SK-N-SH treated with all-trans-retinoic acid at 6 μM for 48 hours (cell line): ENCODE results near the gene VWA5B1.

Experiments used
- ATAC-seq: fragments of 200-7000 bp; cut with Tn5 transposase; 3 replicates; pipeline ENCODE4 v1.9.1; 2020; ENCODE audit warnings: mild to moderate bottlenecking, moderate library complexity
- ARNTL ChIP-seq: fragments of 450-650 bp; formaldehyde crosslinking; IDR thresholded peaks from 2 replicates; pipeline ENCODE4 v1.5.0; 2020; ENCODE audit warnings: low read depth, mild to moderate bottlenecking, moderate library complexity, borderline replicate concordance
- CSDC2 ChIP-seq: fragments of 250-450 bp; sonication (Bioruptor Pico); IDR thresholded peaks from 2 replicates; pipeline ENCODE4 v1.5.0; 2020; ENCODE audit warnings: mild to moderate bottlenecking, moderate library complexity
- ESRRG ChIP-seq: fragments of 250-450 bp; sonication (Bioruptor Pico); IDR thresholded peaks from 2 replicates; pipeline ENCODE4 v1.6.1; 2021; ENCODE audit warnings: mild to moderate bottlenecking
- GLIS3 ChIP-seq: fragments of 250-450 bp; sonication (Bioruptor Pico); IDR thresholded peaks from 2 replicates; pipeline ENCODE4 v1.5.0; 2020; ENCODE audit warnings: mild to moderate bottlenecking, moderate library complexity
- ISL1 ChIP-seq: fragments of 250-450 bp; sonication (Bioruptor Pico); IDR thresholded peaks from 2 replicates; pipeline ENCODE4 v2.1.2; 2022; ENCODE audit warnings: mild to moderate bottlenecking, moderate library complexity
- OSR1 ChIP-seq: fragments of 250-450 bp; sonication (Bioruptor Pico); IDR thresholded peaks from 2 replicates; pipeline ENCODE4 v1.8.0; 2022; ENCODE audit warnings: moderate library complexity, mild to moderate bottlenecking, inconsistent platforms
- RARB ChIP-seq: fragments of 250-450 bp; sonication (Bioruptor Pico); IDR thresholded peaks from 2 replicates; pipeline ENCODE4 v1.8.0; 2021; ENCODE audit warnings: mild to moderate bottlenecking, moderate library complexity
- SNAI2 ChIP-seq: fragments of 250-450 bp; sonication (Bioruptor Pico); IDR thresholded peaks from 2 replicates; pipeline ENCODE4 v1.5.0; 2020; ENCODE audit warnings: mild to moderate bottlenecking, moderate library complexity
- TCF4 ChIP-seq: fragments of 250-450 bp; sonication (Bioruptor Pico); IDR thresholded peaks from 2 replicates; pipeline ENCODE4 v1.8.0; 2021; ENCODE audit warnings: mild to moderate bottlenecking, moderate library complexity, borderline replicate concordance
- TOX ChIP-seq: fragments of 250-450 bp; sonication (Bioruptor Pico); IDR thresholded peaks from 2 replicates; pipeline ENCODE4 v1.8.0; 2021; ENCODE audit warnings: mild to moderate bottlenecking, moderate library complexity, borderline replicate concordance
- ZC3H10 ChIP-seq: fragments of 250-450 bp; sonication (Bioruptor Pico); IDR thresholded peaks from 2 replicates; pipeline ENCODE4 v1.5.1; 2021; ENCODE audit warnings: mild to moderate bottlenecking, moderate library complexity
- ZFP30 ChIP-seq: fragments of 450-650 bp; formaldehyde crosslinking; IDR thresholded peaks from 2 replicates; pipeline ENCODE4 v1.5.0; 2022; ENCODE audit warnings: mild to moderate bottlenecking, moderate library complexity
- ZNF565 ChIP-seq: fragments of 450-650 bp; formaldehyde crosslinking; conservative IDR thresholded peaks from 2 replicates; pipeline ENCODE4 v1.5.0; 2020; ENCODE audit warnings: low read depth, mild to moderate bottlenecking, moderate library complexity
- ZNF70 ChIP-seq: fragments of 450-650 bp; formaldehyde crosslinking; IDR thresholded peaks from 2 replicates; pipeline ENCODE4 v1.5.0; 2020; ENCODE audit warnings: mild to moderate bottlenecking, moderate library complexity
- ZNF8 ChIP-seq: fragments of 450-650 bp; formaldehyde crosslinking; IDR thresholded peaks from 2 replicates; pipeline ENCODE4 v1.5.0; 2020; ENCODE audit warnings: mild to moderate bottlenecking, moderate library complexity
- TF ChIP-seq, protein P1 (sequence below): fragments of 250-450 bp; sonication (Bioruptor Pico); IDR thresholded peaks from 2 replicates; pipeline ENCODE4 v1.8.0; 2020; ENCODE audit warnings: mild to moderate bottlenecking, moderate library complexity, borderline replicate concordance
- TF ChIP-seq, protein P2 (sequence below): fragments of 250-450 bp; sonication (Bioruptor Pico); IDR thresholded peaks from 2 replicates; pipeline ENCODE4 v1.5.1; 2020; ENCODE audit warnings: low read depth, mild to moderate bottlenecking, moderate library complexity
- TF ChIP-seq, protein P3 (sequence below): fragments of 250-450 bp; sonication (Bioruptor Pico); IDR thresholded peaks from 2 replicates; pipeline ENCODE4 v1.5.0; 2020; ENCODE audit warnings: mild to moderate bottlenecking, moderate library complexity
- TF ChIP-seq, protein P4 (sequence below): fragments of 250-450 bp; sonication (Bioruptor Pico); IDR thresholded peaks from 2 replicates; pipeline ENCODE4 v1.8.0; 2021; ENCODE audit warnings: low read depth, mild to moderate bottlenecking, moderate library complexity, borderline replicate concordance

Gene VWA5B1

GRCh38 chr1:20358761-20359263, 68.1 kb downstream of the VWA5B1 start:
- ATAC-seq, result peak; percentile 87
- no peak for TF ChIP-seq ZC3H10 (CRISPR knock-in tag)
- TF ChIP-seq OSR1 (CRISPR knock-in tag), result no peak
- TF ChIP-seq CSDC2, result no peak
- no peak for TF ChIP-seq ZNF565 (CRISPR knock-in tag)
- TF ChIP-seq, protein P1, sequence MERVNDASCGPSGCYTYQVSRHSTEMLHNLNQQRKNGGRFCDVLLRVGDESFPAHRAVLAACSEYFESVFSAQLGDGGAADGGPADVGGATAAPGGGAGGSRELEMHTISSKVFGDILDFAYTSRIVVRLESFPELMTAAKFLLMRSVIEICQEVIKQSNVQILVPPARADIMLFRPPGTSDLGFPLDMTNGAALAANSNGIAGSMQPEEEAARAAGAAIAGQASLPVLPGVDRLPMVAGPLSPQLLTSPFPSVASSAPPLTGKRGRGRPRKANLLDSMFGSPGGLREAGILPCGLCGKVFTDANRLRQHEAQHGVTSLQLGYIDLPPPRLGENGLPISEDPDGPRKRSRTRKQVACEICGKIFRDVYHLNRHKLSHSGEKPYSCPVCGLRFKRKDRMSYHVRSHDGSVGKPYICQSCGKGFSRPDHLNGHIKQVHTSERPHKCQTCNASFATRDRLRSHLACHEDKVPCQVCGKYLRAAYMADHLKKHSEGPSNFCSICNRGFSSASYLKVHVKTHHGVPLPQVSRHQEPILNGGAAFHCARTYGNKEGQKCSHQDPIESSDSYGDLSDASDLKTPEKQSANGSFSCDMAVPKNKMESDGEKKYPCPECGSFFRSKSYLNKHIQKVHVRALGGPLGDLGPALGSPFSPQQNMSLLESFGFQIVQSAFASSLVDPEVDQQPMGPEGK, result no peak
- TF ChIP-seq ZFP30 (CRISPR knock-in tag), result no peak
- no peak for TF ChIP-seq SNAI2
- no peak for TF ChIP-seq ZNF8 (CRISPR knock-in tag)

- TF ChIP-seq TOX (CRISPR knock-in tag) (no peak), ISL1 (CRISPR knock-in tag) (no peak), CSDC2 (no peak), ESRRG (no peak)
- TF ChIP-seq, protein P2, sequence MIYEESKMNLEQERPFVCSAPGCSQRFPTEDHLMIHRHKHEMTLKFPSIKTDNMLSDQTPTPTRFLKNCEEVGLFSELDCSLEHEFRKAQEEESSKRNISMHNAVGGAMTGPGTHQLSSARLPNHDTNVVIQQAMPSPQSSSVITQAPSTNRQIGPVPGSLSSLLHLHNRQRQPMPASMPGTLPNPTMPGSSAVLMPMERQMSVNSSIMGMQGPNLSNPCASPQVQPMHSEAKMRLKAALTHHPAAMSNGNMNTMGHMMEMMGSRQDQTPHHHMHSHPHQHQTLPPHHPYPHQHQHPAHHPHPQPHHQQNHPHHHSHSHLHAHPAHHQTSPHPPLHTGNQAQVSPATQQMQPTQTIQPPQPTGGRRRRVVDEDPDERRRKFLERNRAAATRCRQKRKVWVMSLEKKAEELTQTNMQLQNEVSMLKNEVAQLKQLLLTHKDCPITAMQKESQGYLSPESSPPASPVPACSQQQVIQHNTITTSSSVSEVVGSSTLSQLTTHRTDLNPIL (CRISPR knock-in tag), result no peak
- ATAC-seq, result no peak
These were observed 69.0 kb downstream of the VWA5B1 start for GRCh38 chr1:20359451-20360330.

DNA sequence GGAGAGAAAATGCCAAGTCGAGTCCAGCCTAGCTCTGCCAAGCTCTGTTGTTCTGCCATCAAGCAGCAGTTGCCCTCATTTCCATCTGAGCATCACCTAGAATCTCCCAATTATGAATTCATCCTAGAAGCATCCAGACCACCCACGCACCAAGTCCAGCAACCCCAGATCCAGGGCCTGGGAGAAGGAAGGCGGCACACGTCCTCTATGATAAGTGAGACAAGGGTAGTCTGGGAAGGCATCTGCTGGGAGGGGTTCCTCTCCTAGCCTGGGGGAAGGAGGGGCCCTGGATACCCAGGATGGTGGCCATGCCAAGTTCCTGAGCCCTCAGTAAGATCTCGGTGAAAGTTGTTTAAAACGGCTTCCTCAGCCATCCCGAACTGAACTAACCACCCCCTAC, 70.7 kb downstream of the VWA5B1 start:
- no peak for TF ChIP-seq ARNTL (CRISPR knock-in tag)
- TF ChIP-seq ZNF565 (CRISPR knock-in tag), result no peak
- no peak for TF ChIP-seq ISL1 (CRISPR knock-in tag)
- TF ChIP-seq TCF4 (CRISPR knock-in tag), result no peak
- no peak for TF ChIP-seq RARB (CRISPR knock-in tag)
- TF ChIP-seq, protein P3, sequence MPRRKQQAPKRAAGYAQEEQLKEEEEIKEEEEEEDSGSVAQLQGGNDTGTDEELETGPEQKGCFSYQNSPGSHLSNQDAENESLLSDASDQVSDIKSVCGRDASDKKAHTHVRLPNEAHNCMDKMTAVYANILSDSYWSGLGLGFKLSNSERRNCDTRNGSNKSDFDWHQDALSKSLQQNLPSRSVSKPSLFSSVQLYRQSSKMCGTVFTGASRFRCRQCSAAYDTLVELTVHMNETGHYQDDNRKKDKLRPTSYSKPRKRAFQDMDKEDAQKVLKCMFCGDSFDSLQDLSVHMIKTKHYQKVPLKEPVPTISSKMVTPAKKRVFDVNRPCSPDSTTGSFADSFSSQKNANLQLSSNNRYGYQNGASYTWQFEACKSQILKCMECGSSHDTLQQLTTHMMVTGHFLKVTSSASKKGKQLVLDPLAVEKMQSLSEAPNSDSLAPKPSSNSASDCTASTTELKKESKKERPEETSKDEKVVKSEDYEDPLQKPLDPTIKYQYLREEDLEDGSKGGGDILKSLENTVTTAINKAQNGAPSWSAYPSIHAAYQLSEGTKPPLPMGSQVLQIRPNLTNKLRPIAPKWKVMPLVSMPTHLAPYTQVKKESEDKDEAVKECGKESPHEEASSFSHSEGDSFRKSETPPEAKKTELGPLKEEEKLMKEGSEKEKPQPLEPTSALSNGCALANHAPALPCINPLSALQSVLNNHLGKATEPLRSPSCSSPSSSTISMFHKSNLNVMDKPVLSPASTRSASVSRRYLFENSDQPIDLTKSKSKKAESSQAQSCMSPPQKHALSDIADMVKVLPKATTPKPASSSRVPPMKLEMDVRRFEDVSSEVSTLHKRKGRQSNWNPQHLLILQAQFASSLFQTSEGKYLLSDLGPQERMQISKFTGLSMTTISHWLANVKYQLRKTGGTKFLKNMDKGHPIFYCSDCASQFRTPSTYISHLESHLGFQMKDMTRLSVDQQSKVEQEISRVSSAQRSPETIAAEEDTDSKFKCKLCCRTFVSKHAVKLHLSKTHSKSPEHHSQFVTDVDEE (CRISPR knock-in tag), result no peak
- TF ChIP-seq ESRRG, result no peak
- TF ChIP-seq, protein P4, sequence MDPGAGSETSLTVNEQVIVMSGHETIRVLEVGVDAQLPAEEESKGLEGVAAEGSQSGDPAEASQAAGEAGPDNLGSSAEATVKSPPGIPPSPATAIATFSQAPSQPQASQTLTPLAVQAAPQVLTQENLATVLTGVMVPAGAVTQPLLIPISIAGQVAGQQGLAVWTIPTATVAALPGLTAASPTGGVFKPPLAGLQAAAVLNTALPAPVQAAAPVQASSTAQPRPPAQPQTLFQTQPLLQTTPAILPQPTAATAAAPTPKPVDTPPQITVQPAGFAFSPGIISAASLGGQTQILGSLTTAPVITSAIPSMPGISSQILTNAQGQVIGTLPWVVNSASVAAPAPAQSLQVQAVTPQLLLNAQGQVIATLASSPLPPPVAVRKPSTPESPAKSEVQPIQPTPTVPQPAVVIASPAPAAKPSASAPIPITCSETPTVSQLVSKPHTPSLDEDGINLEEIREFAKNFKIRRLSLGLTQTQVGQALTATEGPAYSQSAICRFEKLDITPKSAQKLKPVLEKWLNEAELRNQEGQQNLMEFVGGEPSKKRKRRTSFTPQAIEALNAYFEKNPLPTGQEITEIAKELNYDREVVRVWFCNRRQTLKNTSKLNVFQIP, result no peak
- no peak for TF ChIP-seq ZNF70
- TF ChIP-seq GLIS3, result no peak
- TF ChIP-seq, protein P2 (CRISPR knock-in tag), result no peak
- no peak for TF ChIP-seq ZFP30 (CRISPR knock-in tag)
- TF ChIP-seq CSDC2, result no peak
- ATAC-seq, result no peak
